ENCODE measurements around the gene NACAD.

Gene NACAD

GRCh38 chr7:45088146-45088701 is 545 bp downstream of the NACAD start:
- DNase-seq (ENCODE audit: low read depth in 2 of 2) = no peak

- DNase-seq (ENCODE audit: low read depth in 2 of 2) = no peak
Measured at GRCh38 chr7:45087301-45088145, 1.2 kb downstream of the NACAD start.

- no peak for DNase-seq (ENCODE audit: low read depth in 2 of 2)
Measured at GRCh38 chr7:45086331-45087065, 2.3 kb downstream of the NACAD start.

- DNase-seq (ENCODE audit: low read depth in 2 of 2) = no peak
Measured at GRCh38 chr7:45085619-45086200, 3.1 kb downstream of the NACAD start.

- DNase-seq (ENCODE audit: low read depth in 2 of 2) = no peak
Measured at GRCh38 chr7:45084901-45085618, 3.7 kb downstream of the NACAD start.

- no peak for DNase-seq (ENCODE audit: low read depth in 2 of 2)
Measured at GRCh38 chr7:45084336-45084735, 4.4 kb downstream of the NACAD start.

- DNase-seq (ENCODE audit: low read depth in 2 of 2) = no peak
Measured at GRCh38 chr7:45082831-45083331, 5.9 kb downstream of the NACAD start.

- no peak for DNase-seq (ENCODE audit: low read depth in 2 of 2)
Measured at GRCh38 chr7:45082031-45082830, 6.5 kb downstream of the NACAD start.

- no peak for DNase-seq (ENCODE audit: low read depth in 2 of 2)
Measured at GRCh38 chr7:45081670-45081974, 7.1 kb downstream of the NACAD start.

- no peak for DNase-seq (ENCODE audit: low read depth in 2 of 2)
Measured at GRCh38 chr7:45080958-45081669, 7.7 kb downstream of the NACAD start.

GRCh38 chr7:45080265-45080957 is 8.4 kb downstream of the NACAD start:
- DNase-seq (ENCODE audit: low read depth in 2 of 2) = no peak

- DNase-seq (ENCODE audit: low read depth in 2 of 2) = no peak
Measured at GRCh38 chr7:45078125-45078681, 10.6 kb downstream of the NACAD start.

GRCh38 chr7:45077579-45077978 is 11.2 kb downstream of the NACAD start:
- no peak for DNase-seq (ENCODE audit: low read depth in 2 of 2)

- no peak for DNase-seq (ENCODE audit: low read depth in 2 of 2)
Measured at GRCh38 chr7:45076946-45077345, 11.8 kb downstream of the NACAD start.

GRCh38 chr7:45075871-45076796 is 12.6 kb downstream of the NACAD start:
- DNase-seq (ENCODE audit: low read depth in 2 of 2) = no peak

- DNase-seq (ENCODE audit: low read depth in 2 of 2) = no peak
Measured at GRCh38 chr7:45075355-45075644, 13.5 kb downstream of the NACAD start.

- no peak for DNase-seq (ENCODE audit: low read depth in 2 of 2)
Measured at GRCh38 chr7:45074528-45075354, 14.0 kb downstream of the NACAD start.

Data from stimulated activated CD8-positive, alpha-beta memory T cell treated with anti-CD3 and anti-CD28 coated beads, Interleukin-2, amount 100 ng/mL, for 48 hours (primary cell).